Kasumi-1 (cell line): ENCODE data around the gene CSAD.
A peak's percentile ranks its signal among the peaks of the same experiment; 100 is the strongest.
"Not testable (repeated sequence)": the region's sequence is repeated elsewhere in the genome, so short reads cannot be mapped to it uniquely, and the experiment has no call there.

Experiments used
- DNase-seq, 2 experiments: peaks; one replicate each; lab custom pipeline; 2025; lab: John Stamatoyannopoulos, UW

The CSAD gene

DNA sequence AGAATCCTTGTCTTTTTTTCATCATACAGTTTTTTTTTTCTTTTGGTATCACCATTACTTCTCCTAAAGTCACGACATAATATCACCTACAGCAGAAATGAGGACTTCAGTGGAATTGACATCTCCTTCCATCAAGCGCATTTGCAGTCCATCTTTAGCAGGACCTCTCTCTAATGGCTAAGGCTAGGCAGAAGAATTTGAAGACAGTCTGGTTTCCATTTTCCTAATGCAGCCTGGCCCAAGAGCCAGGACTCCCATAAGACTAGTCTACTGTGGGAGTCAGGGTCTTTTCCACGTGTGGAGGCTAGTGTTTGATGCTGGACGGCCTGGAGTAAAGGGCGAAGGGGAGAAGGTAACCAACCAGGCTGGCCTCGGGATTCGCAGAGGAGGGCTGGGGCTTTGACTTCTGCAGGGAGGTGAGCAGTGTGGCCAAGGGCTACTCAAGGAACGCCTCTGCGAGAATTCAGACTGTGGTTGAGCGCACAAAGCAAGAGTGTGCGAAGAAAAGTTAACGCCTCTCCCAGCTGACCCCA, 972 bp downstream of the CSAD start:
- peak in 1 of 2 experiments; percentile 50 for DNase-seq

DNA sequence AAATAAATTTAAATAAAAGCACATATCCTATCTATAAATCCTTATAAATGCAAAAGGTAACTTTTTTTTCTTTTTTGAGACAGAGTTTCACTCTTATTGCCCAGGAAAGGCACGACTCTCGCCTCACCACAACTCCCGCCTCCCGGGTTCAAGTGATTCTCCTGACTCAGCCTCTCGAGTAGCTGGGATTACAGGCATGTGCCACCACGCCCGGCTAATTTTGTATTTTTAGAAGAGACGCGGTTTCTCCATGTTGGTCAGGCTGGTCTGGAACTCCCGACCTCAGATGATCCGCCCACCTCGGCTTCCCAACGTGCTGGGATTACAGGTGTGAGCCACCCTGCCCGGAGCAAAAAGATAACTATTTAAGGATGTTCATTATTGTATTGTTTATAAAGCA, 1.9 kb downstream of the CSAD start:
- DNase-seq, result not testable (repeated sequence)

GRCh38 chr12:53177447-53177846, 3.3 kb downstream of the CSAD start:
- not testable (repeated sequence) for DNase-seq

DNA sequence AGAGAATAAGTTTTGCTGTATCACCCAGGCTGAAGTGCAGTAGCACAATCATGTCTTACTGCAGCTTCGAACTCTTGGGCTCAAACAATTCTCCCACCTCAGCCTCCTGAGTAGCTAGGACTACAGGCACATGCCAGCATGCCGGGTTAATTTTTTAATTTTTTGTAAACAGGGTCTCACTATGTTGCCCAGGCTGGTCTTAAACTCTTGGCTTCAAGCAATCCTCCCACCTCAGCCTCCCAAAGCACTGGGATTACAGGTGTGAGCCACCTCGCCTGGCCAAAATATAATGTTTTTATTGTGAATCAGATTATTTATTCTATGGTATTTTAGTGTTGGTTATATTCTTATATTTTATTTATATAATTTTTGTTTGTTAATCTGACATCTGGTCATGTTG, 4.0 kb downstream of the CSAD start:
- no peak for DNase-seq

GRCh38 chr12:53174881-53175491, 5.7 kb downstream of the CSAD start:
- peak; percentile 32 to 53 for DNase-seq

- DNase-seq, result no peak
Measured at GRCh38 chr12:53173085-53173715, 7.5 kb downstream of the CSAD start.

DNA sequence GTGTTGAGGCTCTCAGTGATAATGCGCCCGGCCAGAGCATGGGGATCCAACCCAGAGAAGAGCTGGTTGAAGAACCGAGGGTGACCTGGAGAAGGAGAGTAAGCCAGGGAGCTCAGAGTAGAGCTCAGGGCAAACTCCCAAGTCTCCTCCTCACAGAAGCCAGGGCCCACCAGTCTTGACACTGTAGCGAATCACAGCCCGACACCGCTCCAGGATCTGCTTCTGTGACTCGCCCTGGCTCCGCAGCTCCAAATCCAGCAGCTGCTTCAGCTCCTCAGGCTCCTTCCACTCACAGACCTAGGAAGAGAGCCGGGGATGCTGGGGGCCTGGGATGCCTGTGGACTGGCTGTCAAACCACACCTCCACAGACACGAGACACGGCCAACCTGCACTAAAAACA, 8.4 kb downstream of the CSAD start:
- no peak for DNase-seq

GRCh38 chr12:53171725-53172329, 8.9 kb downstream of the CSAD start:
- DNase-seq, result no peak

GRCh38 chr12:53170876-53171724, 9.6 kb downstream of the CSAD start:
- no peak for DNase-seq

GRCh38 chr12:53170215-53170614, 10.5 kb downstream of the CSAD start:
- DNase-seq, result no peak

DNA sequence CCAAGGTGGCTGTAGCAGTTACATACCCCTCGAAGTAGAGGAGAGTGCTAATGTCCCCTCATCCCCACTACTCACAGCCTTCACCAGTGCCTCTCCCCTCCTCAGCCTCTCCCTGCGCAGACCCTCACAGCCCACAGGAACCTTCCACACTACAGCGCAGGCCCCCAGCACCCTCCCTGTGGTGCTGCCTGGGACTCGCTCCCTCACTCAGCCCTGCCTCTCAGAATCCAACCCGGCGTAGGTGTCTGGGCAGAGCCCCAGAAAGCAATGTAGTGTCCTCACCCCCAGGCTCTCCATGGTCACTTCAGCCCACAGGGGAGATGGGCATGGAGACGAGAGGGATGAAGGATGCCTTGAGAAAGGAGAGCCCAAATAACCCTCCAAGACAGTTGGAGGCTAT, 11.1 kb downstream of the CSAD start:
- no peak for DNase-seq

DNA sequence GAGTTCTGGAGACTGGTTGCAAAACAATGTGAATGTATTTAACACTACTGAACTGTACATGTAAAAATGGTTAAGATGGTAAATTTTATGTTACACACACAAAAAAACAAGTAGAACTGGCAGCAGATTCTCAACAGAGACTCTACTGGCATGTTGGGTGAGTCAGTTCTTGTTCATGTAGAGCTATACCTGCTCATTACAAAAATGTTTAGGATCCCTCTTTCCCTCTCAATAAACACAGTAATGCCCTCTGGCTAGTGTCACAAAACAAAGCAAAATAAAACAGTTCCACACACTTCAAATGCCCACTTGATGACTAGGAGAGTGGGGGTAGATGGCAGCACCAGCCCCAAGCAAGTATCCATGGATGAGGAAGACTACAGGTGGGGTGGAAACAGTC, 13.9 kb downstream of the CSAD start:
- DNase-seq, result no peak

- DNase-seq, result not testable (repeated sequence)
Measured at GRCh38 chr12:53163008-53163407, 17.7 kb downstream of the CSAD start.

- DNase-seq, result no peak
Measured at GRCh38 chr12:53161119-53161911, 19.4 kb downstream of the CSAD start.

DNA sequence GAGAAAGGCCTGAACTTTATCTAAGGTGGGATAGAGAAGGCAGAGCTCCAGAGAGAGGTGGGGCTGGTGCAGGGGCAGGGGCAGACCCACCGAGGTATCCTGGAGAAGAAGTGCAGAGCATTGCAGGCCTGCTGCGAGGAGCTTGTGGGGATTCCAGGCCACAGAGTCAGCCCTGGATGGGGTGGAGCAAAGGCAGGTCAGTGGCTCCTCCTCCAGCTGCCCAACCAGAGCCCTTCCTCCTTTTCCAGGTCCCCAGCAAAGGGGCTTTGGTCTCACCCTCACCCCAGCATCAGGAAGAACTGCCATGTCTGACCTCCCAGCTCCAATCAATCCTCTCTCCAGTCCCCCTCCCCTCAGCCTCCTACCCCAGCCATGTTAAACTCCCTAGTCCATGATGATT, 20.1 kb downstream of the CSAD start:
- no peak for DNase-seq

DNA sequence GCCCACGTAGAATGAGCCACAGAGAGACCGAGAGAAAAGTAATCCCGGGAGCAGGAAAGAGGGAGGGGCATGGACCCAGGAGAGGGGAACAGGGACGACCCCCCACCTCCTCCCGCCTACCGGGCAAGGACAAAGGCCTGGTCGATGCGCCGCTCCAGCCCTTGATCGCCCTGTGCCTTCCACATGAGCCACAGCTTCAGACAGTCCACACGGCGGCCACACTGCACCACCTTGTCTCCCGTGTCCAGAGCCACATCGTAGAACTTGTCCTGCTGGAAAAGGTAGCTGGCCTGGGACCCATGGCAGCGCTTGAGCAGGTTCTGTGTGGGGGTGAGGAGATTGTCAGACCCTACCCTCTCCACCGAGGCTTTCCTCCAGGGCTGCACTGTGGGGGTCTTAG, 20.7 kb downstream of the CSAD start:
- no peak for DNase-seq

DNA sequence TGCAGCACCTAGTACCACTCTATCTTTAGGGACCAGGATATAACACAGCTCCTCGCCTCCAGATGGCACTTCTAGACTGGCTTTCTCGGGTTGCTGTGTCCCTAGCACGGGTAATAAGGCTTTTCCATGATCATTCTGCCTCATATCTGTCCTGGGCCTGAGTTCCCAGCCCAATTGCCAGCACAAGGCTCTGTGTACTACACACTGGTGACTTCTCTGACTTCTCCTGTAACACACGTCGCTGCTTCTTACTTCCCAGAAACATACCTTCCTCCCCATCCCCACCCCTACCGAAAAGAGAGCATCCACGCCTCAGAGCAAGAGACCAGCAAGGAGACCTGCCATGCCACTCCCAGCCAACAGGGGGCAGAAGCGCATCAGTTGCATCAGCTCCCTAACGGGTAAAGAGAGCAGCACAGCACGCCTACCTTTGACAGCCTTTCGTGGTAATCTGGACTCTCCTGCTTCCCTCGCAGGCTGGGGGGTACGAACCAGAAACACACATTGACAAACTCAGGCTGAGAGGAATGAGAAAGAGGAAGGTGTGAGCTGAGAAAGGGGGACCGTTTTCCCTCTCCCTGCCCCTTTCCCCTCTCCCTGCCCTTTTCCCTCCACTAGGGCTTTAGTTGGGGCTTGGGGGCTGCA, 21.4 kb downstream of the CSAD start:
- DNase-seq, result peak; percentile 78 to 84

DNA sequence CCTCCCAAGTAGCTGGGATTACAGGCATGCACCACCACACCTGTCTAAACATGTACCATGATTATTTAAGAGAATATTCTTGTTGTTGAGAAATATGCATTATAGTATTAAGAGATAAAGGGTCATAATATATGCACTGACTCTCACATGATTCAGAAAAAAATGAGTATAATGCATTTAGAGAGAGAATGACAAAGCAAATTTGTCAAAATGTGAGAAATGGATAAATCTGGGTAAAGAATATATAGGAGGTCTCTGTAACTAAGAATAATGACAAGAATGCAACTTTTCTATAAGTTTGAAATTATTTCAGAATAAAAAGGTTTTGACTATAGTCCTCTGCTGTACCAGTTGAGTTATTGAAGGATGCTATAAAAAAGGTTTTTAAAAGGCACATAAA, 28.3 kb downstream of the CSAD start:
- DNase-seq, result no peak

DNA sequence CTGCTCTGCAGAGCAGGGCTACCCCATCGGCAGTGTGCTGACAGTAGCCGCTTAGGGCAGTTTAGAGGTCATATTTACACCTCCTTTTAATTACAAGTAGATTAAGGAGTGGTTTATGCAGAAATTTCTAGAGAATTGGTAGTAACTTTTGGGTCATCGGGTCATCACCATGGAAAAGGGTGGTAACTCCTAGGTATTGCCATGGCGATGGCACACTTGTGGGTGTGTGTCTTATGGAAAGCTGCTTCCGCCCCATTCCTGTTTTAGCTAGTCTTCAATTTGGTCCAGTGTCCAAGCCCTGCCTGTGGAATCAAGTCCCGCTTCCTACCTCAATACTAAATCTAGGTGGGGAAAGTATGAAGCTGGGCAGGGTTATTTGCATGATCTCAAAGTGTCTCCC, 29.7 kb downstream of the CSAD start:
- no peak for DNase-seq

GRCh38 chr12:53147653-53148052, 33.1 kb downstream of the CSAD start:
- no peak for DNase-seq

DNA sequence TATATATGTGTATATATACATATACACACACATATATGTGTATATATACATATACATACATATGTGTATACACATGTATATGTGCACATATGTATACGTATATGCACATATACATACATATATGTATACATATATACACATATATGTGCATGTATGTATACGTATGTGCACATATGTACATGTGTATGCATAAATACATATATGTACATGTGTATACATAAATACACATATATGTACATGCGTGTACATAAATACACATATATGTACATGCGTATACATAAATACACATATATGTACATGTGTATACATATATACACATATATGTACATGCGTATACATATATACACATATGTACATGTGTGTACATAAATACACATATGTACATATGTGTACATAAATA, 33.5 kb downstream of the CSAD start:
- DNase-seq, result no peak
